Peyer's patch (tissue), 4 donors: ENCODE measurements around the gene MAGEA10.

ENCODE experiments used
- POLR2A ChIP-seq, 2 donors: fragments of 450-650 bp; IDR thresholded peaks; one replicate each; pipeline ENCODE4 v1.5.1; 2017; ENCODE audit warnings: antibody characterized with exemption in 2 of 2, mild to moderate bottlenecking in 2 of 2, moderate library complexity in 2 of 2
- TF ChIP-seq, protein P1 (sequence below), 6 experiments: fragments of 450-650 bp in 4 of 6; fragments of 200-600 bp in 2 of 6; sonication (generic) in 1 of 6; IDR thresholded peaks; one replicate each; pipeline ENCODE4 v1.5.1; 2017 to 2019; ENCODE audit warnings: antibody characterized with exemption in 6 of 6, mild to moderate bottlenecking in 3 of 6, moderate library complexity in 1 of 6

DNA sequence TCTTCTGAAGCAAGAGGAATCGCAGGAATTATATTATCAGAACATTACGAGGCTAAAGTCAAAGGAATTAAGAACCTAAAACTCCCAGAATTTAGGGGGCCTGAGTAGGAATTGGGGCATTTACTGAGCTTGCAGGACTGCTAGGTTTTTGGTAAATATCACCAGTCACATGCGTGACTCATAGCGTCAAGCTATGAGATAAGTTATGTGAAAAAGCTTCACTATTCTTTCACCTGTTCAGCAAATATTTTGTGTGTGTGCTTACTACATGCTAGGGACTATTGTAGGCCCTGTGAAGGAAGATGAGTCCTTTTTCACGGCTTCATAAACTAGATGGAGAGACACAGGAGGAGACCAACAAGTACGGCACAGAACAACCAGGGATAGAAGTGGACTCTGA is 52.2 kb downstream of the MAGEA10 start:
- TF ChIP-seq POLR2A (IDR thresholded peaks at IDR 0.05): no peak
- TF ChIP-seq, protein P1, sequence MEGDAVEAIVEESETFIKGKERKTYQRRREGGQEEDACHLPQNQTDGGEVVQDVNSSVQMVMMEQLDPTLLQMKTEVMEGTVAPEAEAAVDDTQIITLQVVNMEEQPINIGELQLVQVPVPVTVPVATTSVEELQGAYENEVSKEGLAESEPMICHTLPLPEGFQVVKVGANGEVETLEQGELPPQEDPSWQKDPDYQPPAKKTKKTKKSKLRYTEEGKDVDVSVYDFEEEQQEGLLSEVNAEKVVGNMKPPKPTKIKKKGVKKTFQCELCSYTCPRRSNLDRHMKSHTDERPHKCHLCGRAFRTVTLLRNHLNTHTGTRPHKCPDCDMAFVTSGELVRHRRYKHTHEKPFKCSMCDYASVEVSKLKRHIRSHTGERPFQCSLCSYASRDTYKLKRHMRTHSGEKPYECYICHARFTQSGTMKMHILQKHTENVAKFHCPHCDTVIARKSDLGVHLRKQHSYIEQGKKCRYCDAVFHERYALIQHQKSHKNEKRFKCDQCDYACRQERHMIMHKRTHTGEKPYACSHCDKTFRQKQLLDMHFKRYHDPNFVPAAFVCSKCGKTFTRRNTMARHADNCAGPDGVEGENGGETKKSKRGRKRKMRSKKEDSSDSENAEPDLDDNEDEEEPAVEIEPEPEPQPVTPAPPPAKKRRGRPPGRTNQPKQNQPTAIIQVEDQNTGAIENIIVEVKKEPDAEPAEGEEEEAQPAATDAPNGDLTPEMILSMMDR (IDR thresholded peaks at IDR 0.05): no peak
